ENCODE data around the gene SI. TPM values are rescaled to one million over a fixed set of nuclear protein-coding genes. Genes with fewer than 3 reads are reported as not detected.

Gene SI
- total RNA-seq (not detected), polyA plus RNA-seq (not detected)

GRCh38 chr3:165078293-165078692 lies at the start of gene SI:
SI (minus strand) TSS chr3:165078496; CDS start chr3:165076012, 2,484 bp downstream.
- DNase-seq (no peak), ATAC-seq (ENCODE audit: low read depth in 2 of 2) (no peak)
- Mint-ChIP-seq H3K4me1 (no peaks in the 10 kb centered on the region), H3K36me3 (no peaks in the 10 kb centered on the region), H3K4me3 (no peak within 1 kb of the TSS), H3K27ac (no peak within 1 kb of the TSS), H3K9me3 (peaks cover 0 to 21% (median under 1%) of the 10 kb centered on the region in 7 donors), H3K27me3 (no peaks in the 10 kb centered on the region)
- Histone ChIP-seq H3K27me3 (ENCODE audit: control insufficient read depth, insufficient read depth, low read length) (no peaks in the 10 kb centered on the region), H3K36me3 (ENCODE audit: control insufficient read depth, insufficient read depth, low read length) (no peaks in the 10 kb centered on the region), H3K4me1 (ENCODE audit: control insufficient read depth, insufficient read depth, low read length, poor library complexity, severe bottlenecking) (no peaks in the 10 kb centered on the region), H3K4me3 (ENCODE audit: low read depth, low read length) (no peak within 1 kb of the TSS), H3K27ac (ENCODE audit: insufficient read depth, low read length, poor library complexity, severe bottlenecking) (no peak within 1 kb of the TSS), H3K9me3 (ENCODE audit: control insufficient read depth in 2 of 2, low read length in 2 of 2) (peaks cover 0 to 6% of the 10 kb centered on the region in 2 experiments)

- Mint-ChIP-seq H3K27ac (no peak overlapping the region), H3K4me3 (no peak overlapping the region), H3K27me3 (no peaks in the 10 kb centered on the region), H3K36me3 (no peaks in the 10 kb centered on the region), H3K4me1 (no peaks in the 10 kb centered on the region), H3K9me3 (peaks cover 3 to 14% (median 6%) of the 10 kb centered on the region in 7 donors)
- peaks cover 0 to 4% of the 10 kb centered on the region in 2 experiments for H3K9me3 ChIP-seq (ENCODE audit: control insufficient read depth in 2 of 2, low read length in 2 of 2)
- no peak overlapping the region for H3K27ac ChIP-seq (ENCODE audit: insufficient read depth, low read length, poor library complexity, severe bottlenecking)
- no peak for ATAC-seq (ENCODE audit: low read depth in 2 of 2)
- no peaks in the 10 kb centered on the region for H3K36me3 ChIP-seq (ENCODE audit: control insufficient read depth, insufficient read depth, low read length)
- no peaks in the 10 kb centered on the region for H3K4me1 ChIP-seq (ENCODE audit: control insufficient read depth, insufficient read depth, low read length, poor library complexity, severe bottlenecking)
- no peaks in the 10 kb centered on the region for H3K27me3 ChIP-seq (ENCODE audit: control insufficient read depth, insufficient read depth, low read length)
- DNase-seq = no peak
- no peak overlapping the region for H3K4me3 ChIP-seq (ENCODE audit: low read depth, low read length)
These were observed 47.5 kb upstream of the SI start for GRCh38 chr3:165125836-165126235.

GRCh38 chr3:165111401-165111800 lies 33.1 kb upstream of the SI start:
- no peak overlapping the region for H3K27ac ChIP-seq (ENCODE audit: insufficient read depth, low read length, poor library complexity, severe bottlenecking)
- Mint-ChIP-seq H3K4me1 (no peaks in the 10 kb centered on the region), H3K27me3 (no peaks in the 10 kb centered on the region), H3K36me3 (no peaks in the 10 kb centered on the region), H3K9me3 (peaks cover 0 to 11% (median 1%) of the 10 kb centered on the region in 7 donors), H3K4me3 (no peak overlapping the region), H3K27ac (no peak overlapping the region)
- no peaks in the 10 kb centered on the region for H3K9me3 ChIP-seq (ENCODE audit: control insufficient read depth in 2 of 2, low read length in 2 of 2)
- H3K36me3 ChIP-seq (ENCODE audit: control insufficient read depth, insufficient read depth, low read length) = no peaks in the 10 kb centered on the region
- DNase-seq (no peak), ATAC-seq (ENCODE audit: low read depth in 2 of 2) (no peak)
- H3K4me3 ChIP-seq (ENCODE audit: low read depth, low read length) = no peak overlapping the region
- no peaks in the 10 kb centered on the region for H3K27me3 ChIP-seq (ENCODE audit: control insufficient read depth, insufficient read depth, low read length)
- no peaks in the 10 kb centered on the region for H3K4me1 ChIP-seq (ENCODE audit: control insufficient read depth, insufficient read depth, low read length, poor library complexity, severe bottlenecking)

- Mint-ChIP-seq H3K9me3 (peaks cover 0 to 13% (median 4%) of the 10 kb centered on the region in 7 donors), H3K4me1 (no peaks in the 10 kb centered on the region), H3K27ac (no peak overlapping the region), H3K36me3 (no peaks in the 10 kb centered on the region), H3K27me3 (no peaks in the 10 kb centered on the region), H3K4me3 (no peak overlapping the region)
- DNase-seq = no peak
- no peaks in the 10 kb centered on the region for H3K4me1 ChIP-seq (ENCODE audit: control insufficient read depth, insufficient read depth, low read length, poor library complexity, severe bottlenecking)
- no peak overlapping the region for H3K27ac ChIP-seq (ENCODE audit: insufficient read depth, low read length, poor library complexity, severe bottlenecking)
- H3K4me3 ChIP-seq (ENCODE audit: low read depth, low read length) = no peak overlapping the region
- no peak for ATAC-seq (ENCODE audit: low read depth in 2 of 2)
- no peaks in the 10 kb centered on the region for H3K9me3 ChIP-seq (ENCODE audit: control insufficient read depth in 2 of 2, low read length in 2 of 2)
- no peaks in the 10 kb centered on the region for H3K36me3 ChIP-seq (ENCODE audit: control insufficient read depth, insufficient read depth, low read length)
- H3K27me3 ChIP-seq (ENCODE audit: control insufficient read depth, insufficient read depth, low read length) = no peaks in the 10 kb centered on the region
These were observed 25.3 kb upstream of the SI start for GRCh38 chr3:165103616-165104015.

- no peak overlapping the region for H3K4me3 ChIP-seq (ENCODE audit: low read depth, low read length)
- no peaks in the 10 kb centered on the region for H3K4me1 ChIP-seq (ENCODE audit: control insufficient read depth, insufficient read depth, low read length, poor library complexity, severe bottlenecking)
- no peak overlapping the region for H3K4me3 Mint-ChIP-seq
- H3K27ac Mint-ChIP-seq = no peak overlapping the region
- no peaks in the 10 kb centered on the region for H3K36me3 Mint-ChIP-seq
- ATAC-seq (ENCODE audit: low read depth in 2 of 2) (no peak), DNase-seq (no peak)
- peaks cover 0 to 14% of the 10 kb centered on the region in 2 experiments for H3K9me3 ChIP-seq (ENCODE audit: control insufficient read depth in 2 of 2, low read length in 2 of 2)
- H3K27ac ChIP-seq (ENCODE audit: insufficient read depth, low read length, poor library complexity, severe bottlenecking) = no peak overlapping the region
- no peaks in the 10 kb centered on the region for H3K4me1 Mint-ChIP-seq
- H3K27me3 Mint-ChIP-seq = no peaks in the 10 kb centered on the region
- H3K27me3 ChIP-seq (ENCODE audit: control insufficient read depth, insufficient read depth, low read length) = no peaks in the 10 kb centered on the region
- H3K9me3 Mint-ChIP-seq = peaks cover 0 to 14% (median 2%) of the 10 kb centered on the region in 7 donors
- no peaks in the 10 kb centered on the region for H3K36me3 ChIP-seq (ENCODE audit: control insufficient read depth, insufficient read depth, low read length)
These were observed 4.4 kb upstream of the SI start for GRCh38 chr3:165082650-165083049.

- Mint-ChIP-seq H3K36me3 (no peaks in the 10 kb centered on the region), H3K9me3 (peaks cover 0 to 18% (median 0%) of the 10 kb centered on the region in 7 donors), H3K27me3 (no peaks in the 10 kb centered on the region), H3K4me1 (no peaks in the 10 kb centered on the region), H3K4me3 (no peak overlapping the region), H3K27ac (no peak overlapping the region)
- H3K27me3 ChIP-seq (ENCODE audit: control insufficient read depth, insufficient read depth, low read length) = no peaks in the 10 kb centered on the region
- peaks cover 0 to 6% of the 10 kb centered on the region in 2 experiments for H3K9me3 ChIP-seq (ENCODE audit: control insufficient read depth in 2 of 2, low read length in 2 of 2)
- H3K4me3 ChIP-seq (ENCODE audit: low read depth, low read length) = no peak overlapping the region
- DNase-seq (no peak), ATAC-seq (ENCODE audit: low read depth in 2 of 2) (no peak)
- H3K27ac ChIP-seq (ENCODE audit: insufficient read depth, low read length, poor library complexity, severe bottlenecking) = no peak overlapping the region
- H3K36me3 ChIP-seq (ENCODE audit: control insufficient read depth, insufficient read depth, low read length) = no peaks in the 10 kb centered on the region
- no peaks in the 10 kb centered on the region for H3K4me1 ChIP-seq (ENCODE audit: control insufficient read depth, insufficient read depth, low read length, poor library complexity, severe bottlenecking)
These were observed 2.9 kb upstream of the SI start for GRCh38 chr3:165081183-165081582.

GRCh38 chr3:165075695-165076094 lies 2.6 kb downstream of the SI start:
- no peak for ATAC-seq (ENCODE audit: low read depth in 2 of 2)
- no peaks in the 10 kb centered on the region for H3K4me1 Mint-ChIP-seq

GRCh38 chr3:165070682-165071081 lies 7.6 kb downstream of the SI start:
- H3K9me3 ChIP-seq (ENCODE audit: control insufficient read depth in 2 of 2, low read length in 2 of 2) = no peaks in the 10 kb centered on the region
- no peak overlapping the region for H3K4me3 ChIP-seq (ENCODE audit: low read depth, low read length)
- no peaks in the 10 kb centered on the region for H3K36me3 ChIP-seq (ENCODE audit: control insufficient read depth, insufficient read depth, low read length)
- Mint-ChIP-seq H3K36me3 (no peaks in the 10 kb centered on the region), H3K4me3 (no peak overlapping the region), H3K27me3 (no peaks in the 10 kb centered on the region), H3K9me3 (peaks cover 0 to 11% (median 2%) of the 10 kb centered on the region in 7 donors), H3K4me1 (no peaks in the 10 kb centered on the region), H3K27ac (no peak overlapping the region)
- H3K4me1 ChIP-seq (ENCODE audit: control insufficient read depth, insufficient read depth, low read length, poor library complexity, severe bottlenecking) = no peaks in the 10 kb centered on the region
- H3K27me3 ChIP-seq (ENCODE audit: control insufficient read depth, insufficient read depth, low read length) = no peaks in the 10 kb centered on the region
- no peak overlapping the region for H3K27ac ChIP-seq (ENCODE audit: insufficient read depth, low read length, poor library complexity, severe bottlenecking)
- no peak for DNase-seq
- ATAC-seq (ENCODE audit: low read depth in 2 of 2) = no peak

More at GRCh38 chr3:165075695-165076094, 2.6 kb downstream of the SI start:
- Histone ChIP-seq H3K9me3 (ENCODE audit: control insufficient read depth in 2 of 2, low read length in 2 of 2) (no peaks in the 10 kb centered on the region), H3K27me3 (ENCODE audit: control insufficient read depth, insufficient read depth, low read length) (no peaks in the 10 kb centered on the region), H3K4me3 (ENCODE audit: low read depth, low read length) (no peak overlapping the region), H3K4me1 (ENCODE audit: control insufficient read depth, insufficient read depth, low read length, poor library complexity, severe bottlenecking) (no peaks in the 10 kb centered on the region), H3K36me3 (ENCODE audit: control insufficient read depth, insufficient read depth, low read length) (no peaks in the 10 kb centered on the region), H3K27ac (ENCODE audit: insufficient read depth, low read length, poor library complexity, severe bottlenecking) (no peak overlapping the region)
- Mint-ChIP-seq H3K27ac (no peak overlapping the region), H3K4me3 (no peak overlapping the region), H3K9me3 (peaks cover 0 to 11% (median 2%) of the 10 kb centered on the region in 7 donors), H3K36me3 (no peaks in the 10 kb centered on the region), H3K27me3 (no peaks in the 10 kb centered on the region)
- DNase-seq = no peak
